ENCODE data around the gene FBXO39. TPM values are rescaled to one million over a fixed set of nuclear protein-coding genes. Genes with fewer than 3 reads are reported as not detected.

FBXO39 gene
- total RNA-seq, 1 experiment from 2014 or later = not detected

GRCh38 chr17:6830383-6830986, 54.5 kb downstream of the FBXO39 start:
- in situ Hi-C loops (cut with HindIII; ENCODE audit: low pct_unique_long_range_greater_than_20kb, low sequenced_read_pairs) = no loop called here
- no peak for DNase-seq (ENCODE audit: low read depth, low spot score)

- peak; percentile 87 for DNase-seq (ENCODE audit: low read depth, low spot score)
- in situ Hi-C loops (cut with HindIII; ENCODE audit: low pct_unique_long_range_greater_than_20kb, low sequenced_read_pairs) = no loop called here
These were observed 55.7 kb downstream of the FBXO39 start, which contains the start of gene TEKT1 for GRCh38 chr17:6831661-6832263. Gene TEKT1, minus strand, starts transcription at chr17:6831729. Its CDS starts 1,353 bp downstream, at chr17:6830376.

Small RNA genes within 50 kb of the gene (small RNA-seq; reads per million reads assigned to genes)
- gene AC004706.2 = 0 reads per million in 2 experiments

Other genes starting within 250 kb of the FBXO39 start
- gene PITPNM3, start 219.7 kb upstream of the FBXO39 start, total RNA-seq (2014; rRNA removed; shearing (Covaris generic)) = 0.05 and 0.11 TPM in 2 replicates
- gene KIAA0753, start 135.5 kb upstream of the FBXO39 start, total RNA-seq (2014; rRNA removed; shearing (Covaris generic)) = 12.0 and 14.9 TPM in 2 replicates
- gene TXNDC17, start 135.2 kb upstream of the FBXO39 start, total RNA-seq (2014; rRNA removed; shearing (Covaris generic)) = 136 and 201 TPM in 2 replicates
- gene MED31, start 124.6 kb upstream of the FBXO39 start, total RNA-seq (2014; rRNA removed; shearing (Covaris generic)) = 29.2 and 36.0 TPM in 2 replicates
- 1.2 and 1.5 TPM in 2 replicates for gene C17orf100, start 124.5 kb upstream of the FBXO39 start, total RNA-seq (2014; rRNA removed; shearing (Covaris generic))
- not detected in 2 replicates for gene SLC13A5, start 62.8 kb upstream of the FBXO39 start, total RNA-seq (2014; rRNA removed; shearing (Covaris generic))
- 1.0 and 1.4 TPM in 2 replicates for gene XAF1, start 20.2 kb upstream of the FBXO39 start, total RNA-seq (2014; rRNA removed; shearing (Covaris generic))
- gene TEKT1, start 55.5 kb downstream of the FBXO39 start, total RNA-seq (2014; rRNA removed; shearing (Covaris generic)) = not detected in 2 replicates
- not detected in 2 replicates for gene ALOX12, start 219.8 kb downstream of the FBXO39 start, total RNA-seq (2014; rRNA removed; shearing (Covaris generic))
- 882 and 947 TPM in 2 replicates for gene RNASEK, start 236.4 kb downstream of the FBXO39 start, total RNA-seq (2014; rRNA removed; shearing (Covaris generic))
- not detected in 2 replicates for gene BCL6B, start 246.8 kb downstream of the FBXO39 start, total RNA-seq (2014; rRNA removed; shearing (Covaris generic))

Data from SK-MEL-5 (cell line).